AG09319 (cell line): ENCODE results near the gene SLC38A2.

ENCODE experiments used
- DNase-seq: peaks from one replicate; pipeline ENCODE4 v3.0.0-alpha.2; 2010; ENCODE audit warnings: low read depth; ENCODE audit errors: extremely low read depth
- CTCF ChIP-seq: IDR thresholded peaks from 2 replicates; pipeline ENCODE4 v1.5.1; 2011; ENCODE audit warnings: low read depth, mild to moderate bottlenecking, inconsistent platforms, low read length, moderate library complexity

SLC38A2 gene

GRCh38 chr12:46409974-46410373, 37.4 kb upstream of the SLC38A2 start:
- no peak for DNase-seq
- TF ChIP-seq CTCF: no peak

DNA sequence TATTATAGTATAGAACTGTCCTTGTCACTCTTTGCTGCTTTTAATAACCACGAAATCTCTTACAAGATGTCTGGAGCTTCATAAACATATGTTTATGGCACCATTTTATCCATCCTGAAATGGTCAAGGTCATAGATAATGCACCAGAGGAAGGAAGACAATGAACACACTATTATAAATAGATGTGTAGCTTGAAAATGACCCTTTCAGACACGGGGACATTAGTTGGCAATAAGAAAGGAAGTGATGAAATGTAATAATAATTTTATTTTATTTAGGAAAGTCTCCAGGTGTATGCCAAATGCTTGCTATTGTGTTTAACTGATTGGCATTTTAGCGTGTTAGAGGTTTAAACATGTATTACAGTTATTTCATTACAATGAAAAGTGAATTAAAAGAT, 36.8 kb upstream of the SLC38A2 start:
- TF ChIP-seq CTCF: no peak
- DNase-seq: no peak

DNA sequence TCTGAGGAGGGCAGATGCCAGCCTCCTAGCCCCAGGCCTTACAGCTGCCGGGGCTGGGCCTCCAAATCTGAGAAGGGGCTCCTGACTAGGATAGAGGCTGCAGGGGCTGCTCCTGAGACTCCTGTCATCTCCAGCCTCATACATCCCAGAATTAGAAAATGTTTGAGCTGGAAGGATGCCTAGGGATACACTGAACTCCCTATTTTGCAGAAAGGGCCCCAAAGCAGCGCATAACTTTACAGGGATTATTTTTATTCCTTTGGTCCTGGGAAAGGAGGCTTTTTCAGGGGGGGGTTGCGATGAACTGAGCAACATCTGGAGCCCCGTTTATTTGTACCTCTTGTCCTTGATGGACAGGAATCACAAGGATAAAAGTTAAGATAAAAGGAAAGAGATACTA, 35.9 kb upstream of the SLC38A2 start:
- TF ChIP-seq CTCF: no peak
- no peak for DNase-seq

- no peak for DNase-seq
- no peak for TF ChIP-seq CTCF
These were observed 34.8 kb upstream of the SLC38A2 start for GRCh38 chr12:46407361-46407760.

GRCh38 chr12:46406352-46407027, 33.9 kb upstream of the SLC38A2 start:
- TF ChIP-seq CTCF: no peak
- no peak for DNase-seq

DNA sequence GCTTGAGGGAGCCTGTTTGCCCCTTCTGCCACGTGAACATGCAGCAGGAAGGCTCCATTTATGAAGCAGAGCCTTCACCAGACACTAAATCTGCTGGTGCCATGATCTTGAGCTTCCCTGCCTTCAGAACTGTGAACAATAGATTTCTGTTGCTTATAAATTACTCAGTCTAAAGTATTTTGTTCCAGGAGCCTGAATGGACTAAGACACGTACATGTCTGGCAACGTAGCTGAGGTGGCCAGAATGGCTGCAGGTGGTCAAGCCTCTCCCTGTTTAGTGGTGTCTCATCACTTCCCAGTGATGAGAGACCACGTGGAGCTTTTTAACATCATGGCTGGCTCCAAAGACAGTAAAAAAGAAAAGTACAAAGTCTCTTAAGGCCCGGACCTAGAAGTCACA, 32.2 kb upstream of the SLC38A2 start:
- DNase-seq: no peak
- TF ChIP-seq CTCF: no peak

DNA sequence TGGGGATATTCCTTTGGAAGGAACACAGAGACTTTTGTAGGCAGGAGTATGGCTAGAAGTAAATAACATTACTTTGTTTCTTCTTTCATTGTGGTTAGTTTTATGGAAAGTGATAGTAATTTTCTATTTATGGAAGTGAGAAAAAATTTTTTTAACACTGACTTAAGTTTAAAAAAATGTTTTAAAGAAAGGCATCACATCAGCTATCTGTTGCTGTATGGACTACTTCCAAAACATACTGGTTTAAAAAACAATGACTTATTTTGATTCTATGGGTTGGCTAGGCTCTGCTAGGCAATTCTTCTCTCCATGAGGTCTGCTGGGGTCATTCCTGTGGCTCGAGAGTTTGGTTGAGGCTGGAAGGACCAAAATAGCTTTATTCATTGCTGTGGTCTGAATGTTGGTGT, 31.7 kb upstream of the SLC38A2 start:
- no peak for DNase-seq
- TF ChIP-seq CTCF: no peak
